SK-N-SH (cell line): ENCODE measurements around the gene PRMT3. TPM values are rescaled to one million over a fixed set of nuclear protein-coding genes. Genes with fewer than 3 reads are reported as not detected.

Experiments used
- CTCF ChIA-PET: fragments of 300-600, 350-600 bp; formaldehyde crosslinking; extraction: SDS; loops from one replicate; lab custom pipeline; 2021; lab: Yijun Ruan, JAX
- POLR2A ChIA-PET: fragments of 350-600 bp; sonication (Branson Sonifier 250); formaldehyde crosslinking; extraction: SDS; loops from one replicate; lab custom pipeline; 2020; ENCODE audit warnings: antibody characterized with exemption, inconsistent platforms; lab: Yijun Ruan, JAX
- DNase-seq: peaks from one replicate; pipeline ENCODE4 v3.0.0; 2012
- H2AFZ ChIP-seq: fragments of 200-600 bp; sonication (generic); 2 replicates; pipeline ENCODE4 v1.8.1; 2016; ENCODE audit warnings: antibody characterized with exemption, mild to moderate bottlenecking, low read depth
- H3F3A ChIP-seq: fragments of 200-600 bp; sonication (generic); replicated peaks from 2 replicates; pipeline ENCODE3; 2016; ENCODE audit warnings: antibody characterized with exemption, mild to moderate bottlenecking; ENCODE audit not compliant: insufficient read depth
- H3K27ac ChIP-seq, 2 experiments: fragments of 200-500 bp in 1 of 2; fragments of 200-600 bp in 1 of 2; sonication (Bioruptor generic) in 1 of 2; sonication (generic), shearing (Covaris generic) in 1 of 2; 2 replicates each; pipeline versions ENCODE4 v1.5.1 to v1.6.1; 2014 to 2016; ENCODE audit warnings: low read depth in 2 of 2, inconsistent platforms in 1 of 2, low read length in 1 of 2, mild to moderate bottlenecking in 1 of 2, mixed read lengths in 1 of 2
- H3K27me3 ChIP-seq: fragments of 200-600 bp; sonication (generic), shearing (Covaris generic); 2 replicates; pipeline ENCODE4 v1.6.1; 2016; ENCODE audit warnings: mixed run types; ENCODE audit not compliant: insufficient read depth
- H3K36me3 ChIP-seq, 2 experiments: fragments of 200-500 bp in 1 of 2; fragments of 200-600 bp in 1 of 2; sonication (Bioruptor generic) in 1 of 2; sonication (generic) in 1 of 2; replicated peaks in 1 of 2; 2 replicates each; pipeline versions ENCODE3 to v1.5.1; 2014 to 2016; ENCODE audit warnings: low read length in 1 of 2, mild to moderate bottlenecking in 1 of 2; ENCODE audit not compliant: insufficient read depth in 2 of 2, control insufficient read depth in 1 of 2
- H3K4me1 ChIP-seq, 2 experiments: fragments of 200-500 bp in 1 of 2; fragments of 200-600 bp in 1 of 2; sonication (Bioruptor generic) in 1 of 2; sonication (generic), shearing (Covaris generic) in 1 of 2; 2 replicates each; pipeline versions ENCODE4 v1.5.1 to v1.6.1; 2014 to 2016; ENCODE audit warnings: low read depth in 1 of 2, low read length in 1 of 2, mixed run types in 1 of 2; ENCODE audit not compliant: insufficient read depth in 2 of 2, control insufficient read depth in 1 of 2
- H3K4me2 ChIP-seq: fragments of 200-600 bp; sonication (generic), shearing (Covaris generic); 2 replicates; pipeline ENCODE4 v1.6.1; 2017; ENCODE audit warnings: mixed run types
- H3K4me3 ChIP-seq, 2 experiments: fragments of 200-500 bp in 1 of 2; fragments of 200-600 bp in 1 of 2; sonication (Bioruptor generic) in 1 of 2; sonication (generic), shearing (Covaris generic) in 1 of 2; 2 replicates each; pipeline versions ENCODE4 v1.5.1 to v1.8.1; 2014 to 2016; ENCODE audit warnings: low read depth in 2 of 2, inconsistent platforms in 1 of 2, low read length in 1 of 2, mild to moderate bottlenecking in 1 of 2, mixed read lengths in 1 of 2, moderate library complexity in 1 of 2
- H3K79me2 ChIP-seq: fragments of 200-600 bp; sonication (generic); 2 replicates; pipeline ENCODE4 v1.8.1; 2017; ENCODE audit warnings: mild to moderate bottlenecking; ENCODE audit not compliant: insufficient read depth
- H3K9ac ChIP-seq: fragments of 200-600 bp; sonication (generic); 2 replicates; pipeline ENCODE4 v1.6.1; 2017; ENCODE audit warnings: mixed run types
- H3K9me2 ChIP-seq: fragments of 200-600 bp; sonication (generic); 2 replicates; pipeline ENCODE4 v1.6.1; 2017; ENCODE audit warnings: mixed run types
- H3K9me3 ChIP-seq: fragments of 200-600 bp; sonication (generic); 2 replicates; pipeline ENCODE4 v1.6.1; 2017; ENCODE audit warnings: mixed run types, mild to moderate bottlenecking, moderate library complexity
- H4K20me1 ChIP-seq: fragments of 200-600 bp; sonication (generic); 2 replicates; pipeline ENCODE4 v1.6.1; 2017; ENCODE audit warnings: mild to moderate bottlenecking, mixed run types; ENCODE audit not compliant: insufficient read depth
- CHD2 ChIP-seq: fragments of 150-350 bp; IDR thresholded peaks from 2 replicates; pipeline ENCODE4 v1.6.1; 2018; ENCODE audit warnings: low read length; ENCODE audit not compliant: partially characterized antibody
- EP300 ChIP-seq, 2 experiments: IDR thresholded peaks; 2 replicates each; pipeline versions ENCODE4 v1.4.0 to v1.6.1; 2012; ENCODE audit warnings: borderline replicate concordance in 1 of 2, low read depth in 1 of 2, low read length in 1 of 2
- EZH2phosphoT487 ChIP-seq: fragments of 200-600 bp; sonication (generic); IDR thresholded peaks from 2 replicates; pipeline ENCODE4 v1.6.1; 2017; ENCODE audit warnings: low read depth, mixed run types, mild to moderate bottlenecking, antibody characterized with exemption, moderate library complexity, borderline replicate concordance
- FOSL2 ChIP-seq: IDR thresholded peaks from 2 replicates; pipeline ENCODE4 v1.4.0; 2012; ENCODE audit warnings: low read depth, mild to moderate bottlenecking, moderate library complexity, borderline replicate concordance
- FOXJ3 ChIP-seq: sonication (generic); formaldehyde crosslinking; IDR thresholded peaks from 2 replicates; pipeline ENCODE4 v1.5.1; 2020; ENCODE audit warnings: mild to moderate bottlenecking, missing genetic modification reagents
- FOXM1 ChIP-seq: IDR thresholded peaks from 2 replicates; pipeline ENCODE4 v1.4.0; 2012; ENCODE audit warnings: low read depth, mild to moderate bottlenecking
- GATA2 ChIP-seq: sonication (generic); formaldehyde crosslinking; IDR thresholded peaks from 2 replicates; pipeline ENCODE4 v1.5.0; 2020; ENCODE audit warnings: mild to moderate bottlenecking, missing genetic modification reagents
- JUND ChIP-seq: IDR thresholded peaks from 2 replicates; pipeline ENCODE4 v1.4.0; 2012
- MXI1 ChIP-seq: IDR thresholded peaks from 2 replicates; pipeline ENCODE4 v1.6.1; 2012; ENCODE audit warnings: mild to moderate bottlenecking, low read depth, low read length, improper control_type of control experiment
- POLR2AphosphoS5 ChIP-seq: IDR thresholded peaks from 2 replicates; pipeline ENCODE4 v1.6.1; 2012; ENCODE audit warnings: low read depth, low read length
- RAD21 ChIP-seq: IDR thresholded peaks from 2 replicates; pipeline ENCODE4 v1.6.1; 2012; ENCODE audit warnings: mild to moderate bottlenecking, low read length
- RCOR1 ChIP-seq: fragments of 150-350 bp; IDR thresholded peaks from 2 replicates; pipeline ENCODE4 v1.6.1; 2017; ENCODE audit warnings: antibody characterized with exemption, low read length
- RFX5 ChIP-seq: IDR thresholded peaks from 2 replicates; pipeline ENCODE4 v1.6.1; 2012; ENCODE audit warnings: mild to moderate bottlenecking, improper control_type of control experiment, low read length
- TCF12 ChIP-seq: IDR thresholded peaks from 2 replicates; pipeline ENCODE4 v1.4.0; 2012
- USF1 ChIP-seq: IDR thresholded peaks from 2 replicates; pipeline ENCODE4 v1.4.0; 2012; ENCODE audit warnings: low read depth, borderline replicate concordance
- YY1 ChIP-seq: IDR thresholded peaks from 2 replicates; pipeline ENCODE4 v1.4.0; 2012; ENCODE audit warnings: low read depth, mild to moderate bottlenecking
- WGBS: methylation state at CpG from one replicate; pipeline ENCODE4 v1.1.6; 2017; ENCODE audit warnings: low lambda C conversion rate; 5-methylcytosine and 5-hydroxymethylcytosine counted together
- polyA plus RNA-seq, 3 experiments: library from polyadenylated mRNA; depleted of rRNA; stranded (reverse); fragments of >200 nt; gene quantifications; 2 replicates each; pipeline ENCODE4 v1.2.3, GENCODE V29; 2012

PRMT3 gene
- polyA plus RNA-seq, 1 of the 3 experiments (the other 2 are of a cell fraction), result 10.8 TPM

GRCh38 chr11:20451568-20451967 lies 64.1 kb downstream of the PRMT3 start:
- no peaks in the 10 kb centered on the region for H4K20me1 ChIP-seq
- H3K27me3 ChIP-seq, result no peaks in the 10 kb centered on the region
- H3K4me2 ChIP-seq, result no peak overlapping the region
- H3K36me3 ChIP-seq, result peaks cover 0 to 8% of the 10 kb centered on the region in 2 experiments
- no peak for DNase-seq
- H3K4me3 ChIP-seq, result no peak overlapping the region
- TF ChIP-seq EP300 (IDR thresholded peaks at IDR 0.05; ENCODE audit: borderline replicate concordance in 1 of 2, low read depth in 1 of 2, low read length in 1 of 2), result no peak
- no peak for TF ChIP-seq FOSL2
- TF ChIP-seq FOXM1, result no peak
- TF ChIP-seq, all 33 proteins: peak for 0
- no peaks in the 10 kb centered on the region for H3F3A ChIP-seq
- 88% methylated on average over 2 of the region's 2 CpGs for WGBS
- H3K4me1 ChIP-seq, result peaks cover 0 to 18% of the 10 kb centered on the region in 2 experiments; a peak in 2 of 4 replicates
- H3K79me2 ChIP-seq, result no peaks in the 10 kb centered on the region
- ChIA-PET POLR2A (no interaction called here), CTCF (interaction anchor here (0.5 to 2.1 kb wide), 5 partner anchors 8 to 1610 kb away, joined by 3 to 17 read pairs (median 3); no protein-coding TSS in a partner anchor)
- H2AFZ ChIP-seq, result no peak overlapping the region
- no peaks in the 10 kb centered on the region for H3K9me2 ChIP-seq
- no peaks in the 10 kb centered on the region for H3K9me3 ChIP-seq
- H3K9ac ChIP-seq, result no peak overlapping the region
- peak overlapping the region in 1 of 2 experiments; percentile 92; a peak in 2 of 4 replicates for H3K27ac ChIP-seq

- Histone ChIP-seq H2AFZ (no peak overlapping the region), H3K36me3 (peaks cover 0 to 8% of the 10 kb centered on the region in 2 experiments), H3K4me1 (peaks cover 0 to 18% of the 10 kb centered on the region in 2 experiments; a peak in 2 of 4 replicates), H3F3A (no peaks in the 10 kb centered on the region), H3K4me2 (no peak overlapping the region), H3K27me3 (no peaks in the 10 kb centered on the region), H3K79me2 (no peaks in the 10 kb centered on the region), H4K20me1 (no peaks in the 10 kb centered on the region), H3K9me2 (no peaks in the 10 kb centered on the region), H3K9ac (no peak overlapping the region), H3K27ac (peak overlapping the region in 1 of 2 experiments; percentile 92; a peak in 2 of 4 replicates), H3K9me3 (no peaks in the 10 kb centered on the region), H3K4me3 (no peak overlapping the region)
- ChIA-PET CTCF (interaction anchor here (0.8 to 2.1 kb wide), 7 partner anchors 9 to 424 kb away, joined by 3 to 17 read pairs (median 3); no protein-coding TSS in a partner anchor), POLR2A (no interaction called here)
- 76% methylated on average over 2 of the region's 2 CpGs for WGBS
- TF ChIP-seq RCOR1, result peak; percentile 52; the same call in 1 of the 2 replicates
- TF ChIP-seq EP300 (IDR thresholded peaks at IDR 0.05; ENCODE audit: borderline replicate concordance in 1 of 2, low read depth in 1 of 2, low read length in 1 of 2), result peak in 1 of 2 experiments; percentile 69; a peak in 1 of 4 replicates
- no peak for TF ChIP-seq USF1
- no peak for TF ChIP-seq JUND
- no peak; the same call in 1 of the 2 replicates for TF ChIP-seq RAD21
- 0 out of 2 replicates have a peak, but pooled peaks have one; percentile 23 for TF ChIP-seq FOXJ3
- no peak for TF ChIP-seq TCF12
- no peak for DNase-seq
These were observed 65.1 kb downstream of the PRMT3 start for GRCh38 chr11:20452585-20452984.

GRCh38 chr11:20453657-20454316 lies 66.3 kb downstream of the PRMT3 start:
- Histone ChIP-seq H3K27me3 (no peaks in the 10 kb centered on the region), H3K4me3 (no peak overlapping the region), H3K36me3 (peaks cover 0 to 13% of the 10 kb centered on the region in 2 experiments), H3K4me1 (peaks cover 0 to 18% of the 10 kb centered on the region in 2 experiments; a peak in 2 of 4 replicates), H3K9me2 (no peaks in the 10 kb centered on the region), H3K9me3 (no peaks in the 10 kb centered on the region), H3K9ac (no peak overlapping the region), H3K79me2 (no peaks in the 10 kb centered on the region), H3K4me2 (no peak overlapping the region), H3K27ac (peak overlapping the region in 1 of 2 experiments; percentile 92; a peak in 2 of 4 replicates), H4K20me1 (no peaks in the 10 kb centered on the region), H2AFZ (no peak overlapping the region), H3F3A (no peaks in the 10 kb centered on the region)
- peak; percentile 20 for DNase-seq
- CTCF ChIA-PET, result no interaction called here
- WGBS, result 44% methylated on average over 4 of the region's 4 CpGs
- POLR2A ChIA-PET, result interaction anchor here (0.6 kb wide), 1 partner anchor 163 kb away, joined by 3 read pairs; no protein-coding TSS in a partner anchor
- peak; percentile 96 for TF ChIP-seq GATA2 (CRISPR knock-in tag)
- TF ChIP-seq CHD2, result peak; percentile 28
- peak; percentile 19; the same call in 1 of the 2 replicates for TF ChIP-seq TCF12
- TF ChIP-seq RFX5, result no peak
- no peak for TF ChIP-seq JUND
- TF ChIP-seq YY1, result no peak
- no peak for TF ChIP-seq MXI1
- TF ChIP-seq FOXJ3, result peak; percentile 53
- TF ChIP-seq EP300 (IDR thresholded peaks at IDR 0.05; ENCODE audit: borderline replicate concordance in 1 of 2, low read depth in 1 of 2, low read length in 1 of 2), result peak in 1 of 2 experiments; percentile 55; a peak in 2 of 4 replicates
- no peak for TF ChIP-seq EZH2phosphoT487
- TF ChIP-seq USF1, result no peak
- TF ChIP-seq POLR2AphosphoS5, result no peak
